ENCODE results near the gene FOSL2. TPM values are rescaled to one million over a fixed set of nuclear protein-coding genes. Genes with fewer than 3 reads are reported as not detected.

Gene FOSL2
- total and polyA plus RNA-seq, 2 donors = 40.9 to 112 TPM

DNA sequence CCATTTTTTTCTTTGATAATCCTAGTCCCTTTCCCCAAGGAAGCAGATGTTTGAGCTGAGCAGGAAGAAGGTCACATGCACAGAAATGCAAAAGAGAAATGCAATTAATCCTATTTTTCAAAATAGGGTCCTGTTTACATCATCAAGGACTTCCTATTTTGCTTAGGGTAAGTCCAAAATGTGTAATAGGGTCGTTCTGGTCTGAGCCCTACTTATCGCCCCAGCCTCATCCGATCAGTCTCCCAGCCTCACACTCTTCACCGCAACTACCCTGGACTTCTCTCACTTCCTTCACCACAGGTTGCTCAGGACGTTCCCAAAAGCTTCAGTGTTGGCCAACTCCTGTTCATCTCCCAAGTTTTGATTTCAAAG lies 32.8 kb downstream of the FOSL2 start:
- no peaks in the 10 kb centered on the region for H3K36me3 ChIP-seq (ENCODE audit: insufficient read depth)
- no peak overlapping the region for H3K4me3 ChIP-seq (ENCODE audit: low read depth, low read length)
- WGBS = 87% methylated on average over 5 of the region's 5 CpGs
- H3K4me1 ChIP-seq (ENCODE audit: insufficient read depth) = no peaks in the 10 kb centered on the region
- DNase-seq (ENCODE audit: extremely low spot score) = no peak
- no peak overlapping the region for H3K27ac ChIP-seq (ENCODE audit: low read depth)

DNA sequence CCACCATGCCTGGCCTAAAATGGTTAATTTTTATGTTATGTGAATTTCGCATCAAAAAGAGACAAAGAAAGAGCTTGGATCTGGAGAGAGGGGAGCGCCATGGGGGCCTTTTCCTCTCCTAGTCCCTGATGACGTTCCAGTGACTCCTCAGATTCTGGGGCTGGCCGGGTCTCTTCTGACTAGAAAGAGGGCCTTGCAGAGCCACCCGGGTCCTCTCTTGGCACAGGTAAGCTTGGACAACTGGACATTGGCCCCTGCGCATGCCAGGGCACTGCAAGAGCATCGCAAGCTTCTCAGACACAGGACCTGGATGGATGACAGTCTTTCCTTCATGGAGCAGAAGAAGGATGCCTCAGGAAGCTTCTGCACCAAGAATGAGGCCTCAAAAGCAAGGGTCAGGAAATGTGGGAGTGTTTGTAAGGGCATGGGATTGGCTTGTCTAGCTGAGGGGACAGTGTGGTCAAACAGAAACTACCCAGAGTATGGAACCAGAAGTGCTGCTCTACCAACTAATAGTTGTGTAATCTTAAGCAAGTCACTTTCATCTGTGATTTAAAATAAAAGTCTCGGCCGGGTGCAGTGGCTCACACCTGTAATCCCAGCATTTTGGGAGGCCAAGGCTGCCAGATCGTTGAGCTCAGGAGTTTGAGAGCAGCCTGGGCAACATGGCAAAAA lies 35.2 kb downstream of the FOSL2 start:
- no peaks in the 10 kb centered on the region for H3K36me3 ChIP-seq (ENCODE audit: insufficient read depth)
- WGBS = 91% methylated on average over 10 of the region's 10 CpGs
- no peak for DNase-seq (ENCODE audit: extremely low spot score)
- H3K27ac ChIP-seq (ENCODE audit: low read depth) = no peak overlapping the region
- no peaks in the 10 kb centered on the region for H3K4me1 ChIP-seq (ENCODE audit: insufficient read depth)
- H3K4me3 ChIP-seq (ENCODE audit: low read depth, low read length) = no peak overlapping the region

GRCh38 chr2:28428486-28428885 lies 35.8 kb downstream of the FOSL2 start:
- Histone ChIP-seq H3K36me3 (ENCODE audit: insufficient read depth) (no peaks in the 10 kb centered on the region), H3K27ac (ENCODE audit: low read depth) (no peak overlapping the region), H3K4me1 (ENCODE audit: insufficient read depth) (no peaks in the 10 kb centered on the region), H3K4me3 (ENCODE audit: low read depth, low read length) (no peak overlapping the region)
- WGBS = 92% methylated on average over 3 of the region's 3 CpGs
- no peak for DNase-seq (ENCODE audit: extremely low spot score)

DNA sequence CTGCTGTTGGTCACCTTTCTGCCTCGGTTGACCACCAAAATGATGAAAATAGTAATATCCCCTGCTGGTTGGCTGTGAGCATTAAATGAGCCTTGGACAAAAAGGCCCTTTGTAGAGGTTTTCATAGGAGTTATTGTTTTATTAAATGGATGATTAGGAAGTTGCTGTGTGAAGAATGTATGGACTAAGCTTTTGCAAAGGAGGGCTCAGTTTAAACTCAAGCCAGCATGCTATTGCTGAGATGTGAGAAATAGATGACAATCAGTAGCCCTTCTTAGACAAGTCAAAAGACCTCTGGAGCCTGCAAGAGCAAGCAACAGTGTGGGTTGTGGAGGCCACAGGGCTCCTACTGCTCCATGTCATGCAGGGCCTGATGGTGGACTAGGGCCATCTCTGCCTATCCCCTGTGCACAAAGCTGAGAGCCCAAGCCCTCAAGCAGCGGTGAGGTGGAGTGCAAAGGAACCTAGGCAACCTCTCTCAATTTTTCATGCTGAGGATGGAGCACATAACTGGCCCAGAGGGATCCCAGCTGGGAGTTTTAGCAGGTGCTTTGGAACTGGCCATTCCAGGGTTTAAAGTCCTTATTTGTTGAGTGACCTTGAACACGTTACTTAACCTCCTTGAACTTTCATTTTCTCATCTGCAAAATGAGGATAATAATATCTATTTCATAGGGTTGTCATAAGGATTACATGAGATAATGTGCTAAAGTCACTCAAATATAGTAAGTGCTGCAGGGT lies 37.1 kb downstream of the FOSL2 start:
- H3K4me3 ChIP-seq (ENCODE audit: low read depth, low read length) = no peak overlapping the region
- H3K27ac ChIP-seq (ENCODE audit: low read depth) = no peak overlapping the region
- H3K4me1 ChIP-seq (ENCODE audit: insufficient read depth) = no peaks in the 10 kb centered on the region
- DNase-seq (ENCODE audit: extremely low spot score) = no peak
- WGBS = 89% methylated on average over 3 of the region's 3 CpGs
- H3K36me3 ChIP-seq (ENCODE audit: insufficient read depth) = no peaks in the 10 kb centered on the region

GRCh38 chr2:28430377-28430765 lies 37.7 kb downstream of the FOSL2 start:
- WGBS = 81% methylated on average over 5 of the region's 5 CpGs

GRCh38 chr2:28430788-28431418 lies 38.2 kb downstream of the FOSL2 start:
- Histone ChIP-seq H3K36me3 (ENCODE audit: insufficient read depth) (no peaks in the 10 kb centered on the region), H3K4me3 (ENCODE audit: low read depth, low read length) (no peak overlapping the region), H3K4me1 (ENCODE audit: insufficient read depth) (no peaks in the 10 kb centered on the region), H3K27ac (ENCODE audit: low read depth) (no peak overlapping the region)
- DNase-seq (ENCODE audit: extremely low spot score) = no peak
- WGBS = 76% methylated on average over 6 of the region's 6 CpGs

More at GRCh38 chr2:28430377-28430765, 37.7 kb downstream of the FOSL2 start:
- no peaks in the 10 kb centered on the region for H3K36me3 ChIP-seq (ENCODE audit: insufficient read depth)
- H3K27ac ChIP-seq (ENCODE audit: low read depth) = no peak overlapping the region
- H3K4me3 ChIP-seq (ENCODE audit: low read depth, low read length) = no peak overlapping the region
- no peak for DNase-seq (ENCODE audit: extremely low spot score)
- H3K4me1 ChIP-seq (ENCODE audit: insufficient read depth) = no peaks in the 10 kb centered on the region

DNA sequence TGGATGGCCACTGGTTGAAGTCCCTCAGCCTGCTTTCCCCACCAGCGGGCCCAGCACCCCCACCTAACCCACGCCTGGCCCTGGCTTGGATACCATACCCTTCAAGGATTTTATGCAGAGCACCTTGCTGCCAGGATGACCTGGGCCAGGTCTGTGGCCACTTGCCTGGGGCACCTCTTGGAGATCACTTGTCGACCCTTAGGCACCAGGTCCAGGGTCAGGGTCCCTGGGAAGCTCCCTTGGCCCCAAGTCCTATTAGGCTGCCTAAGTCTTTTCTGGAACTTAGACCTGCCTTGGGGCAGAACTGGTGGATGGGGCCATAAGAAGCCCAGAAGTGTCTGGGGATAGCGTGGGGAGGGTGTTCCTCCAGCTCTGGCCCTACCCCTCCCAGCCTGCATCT lies 39.1 kb downstream of the FOSL2 start:
- Histone ChIP-seq H3K4me3 (ENCODE audit: low read depth, low read length) (no peak overlapping the region), H3K4me1 (ENCODE audit: insufficient read depth) (no peaks in the 10 kb centered on the region)

DNA sequence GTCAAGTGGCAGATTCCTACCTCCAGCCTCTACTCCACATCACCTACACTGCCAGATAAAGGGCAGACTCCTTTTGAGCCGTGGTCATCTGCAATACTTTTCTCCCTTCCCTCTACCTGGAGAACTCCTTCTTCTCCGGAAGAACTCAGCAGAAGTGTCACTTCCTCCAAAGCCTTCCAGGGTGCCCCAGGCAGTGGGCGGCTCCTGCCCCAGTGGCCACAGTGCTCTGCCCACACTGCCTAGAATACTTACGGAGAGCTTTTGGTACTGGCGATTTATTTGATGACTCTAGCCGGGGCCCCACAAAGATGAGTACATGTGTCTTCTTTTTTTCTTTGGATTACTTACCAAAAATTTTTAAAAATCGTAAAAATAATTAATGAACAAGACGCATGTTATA lies 39.7 kb downstream of the FOSL2 start:
- no peak for DNase-seq (ENCODE audit: extremely low spot score)
- no peaks in the 10 kb centered on the region for H3K4me1 ChIP-seq (ENCODE audit: insufficient read depth)
- no peak overlapping the region for H3K4me3 ChIP-seq (ENCODE audit: low read depth, low read length)
- 90% methylated on average over 8 of the region's 8 CpGs for WGBS
- H3K27ac ChIP-seq (ENCODE audit: low read depth) = no peak overlapping the region
- H3K36me3 ChIP-seq (ENCODE audit: insufficient read depth) = no peaks in the 10 kb centered on the region

More for the DNA sequence above, 39.1 kb downstream of the FOSL2 start:
- no peaks in the 10 kb centered on the region for H3K36me3 ChIP-seq (ENCODE audit: insufficient read depth)
- WGBS = 90% methylated on average over 4 of the region's 4 CpGs
- DNase-seq (ENCODE audit: extremely low spot score) = no peak
- no peak overlapping the region for H3K27ac ChIP-seq (ENCODE audit: low read depth)

GRCh38 chr2:28433215-28433614 lies 40.6 kb downstream of the FOSL2 start:
- no peak for DNase-seq (ENCODE audit: extremely low spot score)
- 96% methylated on average over 2 of the region's 2 CpGs for WGBS
- Histone ChIP-seq H3K4me1 (ENCODE audit: insufficient read depth) (no peaks in the 10 kb centered on the region), H3K36me3 (ENCODE audit: insufficient read depth) (no peaks in the 10 kb centered on the region), H3K4me3 (ENCODE audit: low read depth, low read length) (no peak overlapping the region), H3K27ac (ENCODE audit: low read depth) (no peak overlapping the region)

DNA sequence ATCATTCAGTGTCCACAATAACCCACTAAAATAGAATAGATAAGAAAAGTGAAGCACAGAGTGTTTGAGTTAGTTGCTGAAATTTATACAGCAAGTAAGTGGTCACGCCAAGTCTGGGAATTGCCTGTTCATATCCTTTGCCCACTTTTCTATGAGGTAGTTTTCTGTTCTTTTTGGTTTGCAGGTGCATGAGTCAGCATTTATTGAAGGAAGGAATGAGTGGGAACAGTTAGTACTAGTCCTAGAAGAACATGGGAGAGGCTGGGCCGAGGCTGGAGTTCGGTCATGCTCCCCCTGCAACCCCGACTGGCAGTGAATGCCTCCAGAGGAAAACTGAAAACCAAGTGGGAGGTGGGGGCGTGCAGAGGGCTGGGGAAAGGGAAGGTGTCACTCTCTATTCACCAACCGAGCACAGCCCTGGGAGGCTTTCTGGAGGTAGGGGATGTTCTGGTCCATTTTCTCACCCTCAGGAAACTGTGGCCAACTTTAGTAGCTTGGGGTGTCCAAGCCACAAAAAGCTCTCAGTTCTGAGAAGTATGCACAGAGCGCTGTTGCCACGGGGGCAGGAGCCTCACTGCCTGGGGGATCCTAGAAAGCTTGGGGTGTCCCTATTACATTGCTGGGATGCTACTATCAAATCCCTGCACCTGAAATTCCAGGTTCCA lies 41.4 kb downstream of the FOSL2 start:
- Histone ChIP-seq H3K4me3 (ENCODE audit: low read depth, low read length) (no peak overlapping the region), H3K27ac (ENCODE audit: low read depth) (no peak overlapping the region), H3K36me3 (ENCODE audit: insufficient read depth) (no peaks in the 10 kb centered on the region), H3K4me1 (ENCODE audit: insufficient read depth) (no peaks in the 10 kb centered on the region)
- DNase-seq (ENCODE audit: extremely low spot score) = no peak
- 92% methylated on average over 8 of the region's 8 CpGs for WGBS

GRCh38 chr2:28434600-28434989 lies 41.9 kb downstream of the FOSL2 start:
- 69% methylated on average over 5 of the region's 5 CpGs for WGBS
- Histone ChIP-seq H3K27ac (ENCODE audit: low read depth) (no peak overlapping the region), H3K4me3 (ENCODE audit: low read depth, low read length) (no peak overlapping the region), H3K36me3 (ENCODE audit: insufficient read depth) (no peaks in the 10 kb centered on the region), H3K4me1 (ENCODE audit: insufficient read depth) (no peaks in the 10 kb centered on the region)
- DNase-seq (ENCODE audit: extremely low spot score) = no peak

GRCh38 chr2:28435241-28435640 lies 42.6 kb downstream of the FOSL2 start:
- Histone ChIP-seq H3K4me1 (ENCODE audit: insufficient read depth) (no peaks in the 10 kb centered on the region), H3K4me3 (ENCODE audit: low read depth, low read length) (no peak overlapping the region), H3K36me3 (ENCODE audit: insufficient read depth) (no peaks in the 10 kb centered on the region), H3K27ac (ENCODE audit: low read depth) (no peak overlapping the region)
- WGBS = 87% methylated on average over 4 of the region's 4 CpGs
- no peak for DNase-seq (ENCODE audit: extremely low spot score)

DNA sequence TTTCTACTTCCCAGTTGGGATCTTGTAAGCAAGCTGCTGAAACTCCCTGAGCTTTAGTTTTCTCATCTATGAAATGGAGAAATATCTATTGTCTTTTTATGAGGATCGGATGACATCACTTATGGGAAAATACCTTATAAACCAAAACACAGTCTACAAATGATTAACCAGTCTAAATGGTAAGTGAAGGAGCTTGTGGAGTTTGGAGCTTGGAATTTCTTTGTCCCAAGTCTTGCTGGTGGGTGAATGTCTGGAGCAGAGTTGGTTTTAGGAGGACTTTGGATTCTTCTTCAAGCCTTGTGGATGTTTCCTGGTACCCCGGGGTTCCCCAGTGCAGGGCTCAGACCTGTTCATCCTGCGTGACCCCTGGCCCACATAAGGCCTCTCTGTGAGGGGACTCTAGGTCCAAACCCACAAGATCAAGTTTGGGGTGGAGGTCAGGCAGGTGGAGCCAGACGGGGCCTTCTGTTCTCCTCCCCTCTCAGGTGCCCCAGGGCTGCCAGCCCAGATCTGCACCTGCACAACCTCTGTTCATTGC lies 43.2 kb downstream of the FOSL2 start:
- H3K4me3 ChIP-seq (ENCODE audit: low read depth, low read length) = no peak overlapping the region
- H3K4me1 ChIP-seq (ENCODE audit: insufficient read depth) = no peaks in the 10 kb centered on the region
- H3K27ac ChIP-seq (ENCODE audit: low read depth) = no peak overlapping the region
- DNase-seq (ENCODE audit: extremely low spot score) = no peak
- WGBS = 87% methylated on average over 4 of the region's 4 CpGs
- H3K36me3 ChIP-seq (ENCODE audit: insufficient read depth) = no peaks in the 10 kb centered on the region

Data from urinary bladder (tissue), 4 donors.